GM21529 (cell line): ENCODE data around the gene COL7A1.
"Not testable (repeated sequence)": the region's sequence is repeated elsewhere in the genome, so short reads cannot be mapped to it uniquely, and the experiment has no call there.

Experiments
- ATAC-seq: cut with Tn5 transposase; IDR thresholded peaks from one replicate; pipeline ENCODE4 v1.9.1; 2021; ENCODE audit not compliant: unreplicated experiment

COL7A1 gene

GRCh38 chr3:48564667-48565066 lies 30.5 kb downstream of the COL7A1 start:
- no peak for ATAC-seq

GRCh38 chr3:48564022-48564421 lies 31.1 kb downstream of the COL7A1 start:
- ATAC-seq = no peak

- ATAC-seq = no peak
These were observed 31.7 kb downstream of the COL7A1 start, which contains the start of gene UCN2 for GRCh38 chr3:48563382-48563918. Gene UCN2, minus strand, starts transcription at chr3:48563781. Its CDS starts 657 bp downstream, at chr3:48563124.

- ATAC-seq = no peak
These were observed 32.6 kb downstream of the COL7A1 start for GRCh38 chr3:48562367-48563095.

- ATAC-seq = no peak
These were observed 33.9 kb downstream of the COL7A1 start for GRCh38 chr3:48561045-48561736.

- ATAC-seq = no peak
These were observed 34.5 kb downstream of the COL7A1 start for GRCh38 chr3:48560648-48561018.

GRCh38 chr3:48558493-48559134 lies 36.5 kb downstream of the COL7A1 start:
- ATAC-seq = no peak

GRCh38 chr3:48556796-48557626 lies 38.1 kb downstream of the COL7A1 start, which contains the start of gene PFKFB4:
Gene PFKFB4, minus strand, starts transcription at chr3:48556803. Its CDS starts 26 bp downstream, at chr3:48556777.
- ATAC-seq = peak; percentile 85

GRCh38 chr3:48555949-48556795 lies 39.0 kb downstream of the COL7A1 start:
- no peak for ATAC-seq

- no peak for ATAC-seq
These were observed 39.7 kb downstream of the COL7A1 start for GRCh38 chr3:48555231-48555948.

- ATAC-seq = no peak
These were observed 41.0 kb downstream of the COL7A1 start for GRCh38 chr3:48553886-48554845.

- no peak for ATAC-seq
These were observed 41.8 kb downstream of the COL7A1 start for GRCh38 chr3:48553361-48553760.

GRCh38 chr3:48552111-48552951 lies 42.8 kb downstream of the COL7A1 start:
- no peak for ATAC-seq

GRCh38 chr3:48551651-48552050 lies 43.5 kb downstream of the COL7A1 start:
- ATAC-seq = not testable (repeated sequence)

- peak; percentile 63 for ATAC-seq
These were observed 46.1 kb downstream of the COL7A1 start for GRCh38 chr3:48548729-48549705.

- ATAC-seq = no peak
These were observed 47.0 kb downstream of the COL7A1 start for GRCh38 chr3:48548126-48548525.
